Measurements from ENCODE around the gene SEC16A.

DNA sequence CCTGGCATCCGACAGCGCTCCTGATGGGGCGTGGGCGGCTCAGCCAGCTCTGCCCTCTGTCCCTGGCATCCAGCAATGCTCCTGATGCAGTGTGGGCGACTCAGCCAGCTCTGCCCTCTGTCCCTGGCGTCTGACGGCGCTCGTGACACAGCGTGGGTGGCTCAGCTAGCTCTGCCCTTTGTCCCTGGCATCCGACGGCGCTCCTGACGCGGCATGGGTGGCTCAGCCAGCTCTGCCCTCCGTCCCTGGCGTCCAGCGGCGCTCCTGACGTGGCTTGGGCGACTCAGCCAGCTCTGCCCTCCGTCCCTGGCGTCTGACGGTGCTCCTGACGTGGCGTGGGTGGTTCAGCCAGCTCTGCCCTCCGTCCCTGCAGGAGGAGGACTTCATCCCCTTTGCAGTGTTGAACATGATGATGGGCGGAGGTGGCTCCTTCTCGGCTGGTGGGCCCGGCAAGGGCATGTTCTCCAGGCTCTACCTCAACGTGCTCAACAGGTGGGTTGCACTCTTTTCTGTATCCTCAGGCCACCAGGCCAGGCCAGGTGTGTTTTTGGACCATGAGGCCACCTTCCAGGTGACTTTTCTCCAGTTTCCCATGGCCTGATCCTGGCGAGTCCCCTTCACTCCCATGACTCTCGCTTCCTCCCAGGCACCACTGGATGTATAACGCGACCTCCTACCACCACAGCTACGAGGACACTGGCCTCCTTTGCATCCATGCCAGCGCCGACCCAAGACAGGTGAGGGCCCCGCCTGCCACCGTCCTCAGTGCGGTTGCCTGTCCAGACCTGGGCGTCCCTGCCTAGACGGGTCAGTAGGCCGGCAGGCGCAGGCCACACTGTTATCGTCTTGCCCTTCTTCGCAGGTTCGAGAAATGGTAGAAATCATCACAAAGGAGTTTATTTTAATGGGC is 64.4 kb downstream of the SEC16A start:
- TF ChIP-seq, protein P1, sequence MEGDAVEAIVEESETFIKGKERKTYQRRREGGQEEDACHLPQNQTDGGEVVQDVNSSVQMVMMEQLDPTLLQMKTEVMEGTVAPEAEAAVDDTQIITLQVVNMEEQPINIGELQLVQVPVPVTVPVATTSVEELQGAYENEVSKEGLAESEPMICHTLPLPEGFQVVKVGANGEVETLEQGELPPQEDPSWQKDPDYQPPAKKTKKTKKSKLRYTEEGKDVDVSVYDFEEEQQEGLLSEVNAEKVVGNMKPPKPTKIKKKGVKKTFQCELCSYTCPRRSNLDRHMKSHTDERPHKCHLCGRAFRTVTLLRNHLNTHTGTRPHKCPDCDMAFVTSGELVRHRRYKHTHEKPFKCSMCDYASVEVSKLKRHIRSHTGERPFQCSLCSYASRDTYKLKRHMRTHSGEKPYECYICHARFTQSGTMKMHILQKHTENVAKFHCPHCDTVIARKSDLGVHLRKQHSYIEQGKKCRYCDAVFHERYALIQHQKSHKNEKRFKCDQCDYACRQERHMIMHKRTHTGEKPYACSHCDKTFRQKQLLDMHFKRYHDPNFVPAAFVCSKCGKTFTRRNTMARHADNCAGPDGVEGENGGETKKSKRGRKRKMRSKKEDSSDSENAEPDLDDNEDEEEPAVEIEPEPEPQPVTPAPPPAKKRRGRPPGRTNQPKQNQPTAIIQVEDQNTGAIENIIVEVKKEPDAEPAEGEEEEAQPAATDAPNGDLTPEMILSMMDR (IDR thresholded peaks at IDR 0.05; ENCODE audit: insufficient read depth, low read length): no peak
- TF ChIP-seq, protein P2, sequence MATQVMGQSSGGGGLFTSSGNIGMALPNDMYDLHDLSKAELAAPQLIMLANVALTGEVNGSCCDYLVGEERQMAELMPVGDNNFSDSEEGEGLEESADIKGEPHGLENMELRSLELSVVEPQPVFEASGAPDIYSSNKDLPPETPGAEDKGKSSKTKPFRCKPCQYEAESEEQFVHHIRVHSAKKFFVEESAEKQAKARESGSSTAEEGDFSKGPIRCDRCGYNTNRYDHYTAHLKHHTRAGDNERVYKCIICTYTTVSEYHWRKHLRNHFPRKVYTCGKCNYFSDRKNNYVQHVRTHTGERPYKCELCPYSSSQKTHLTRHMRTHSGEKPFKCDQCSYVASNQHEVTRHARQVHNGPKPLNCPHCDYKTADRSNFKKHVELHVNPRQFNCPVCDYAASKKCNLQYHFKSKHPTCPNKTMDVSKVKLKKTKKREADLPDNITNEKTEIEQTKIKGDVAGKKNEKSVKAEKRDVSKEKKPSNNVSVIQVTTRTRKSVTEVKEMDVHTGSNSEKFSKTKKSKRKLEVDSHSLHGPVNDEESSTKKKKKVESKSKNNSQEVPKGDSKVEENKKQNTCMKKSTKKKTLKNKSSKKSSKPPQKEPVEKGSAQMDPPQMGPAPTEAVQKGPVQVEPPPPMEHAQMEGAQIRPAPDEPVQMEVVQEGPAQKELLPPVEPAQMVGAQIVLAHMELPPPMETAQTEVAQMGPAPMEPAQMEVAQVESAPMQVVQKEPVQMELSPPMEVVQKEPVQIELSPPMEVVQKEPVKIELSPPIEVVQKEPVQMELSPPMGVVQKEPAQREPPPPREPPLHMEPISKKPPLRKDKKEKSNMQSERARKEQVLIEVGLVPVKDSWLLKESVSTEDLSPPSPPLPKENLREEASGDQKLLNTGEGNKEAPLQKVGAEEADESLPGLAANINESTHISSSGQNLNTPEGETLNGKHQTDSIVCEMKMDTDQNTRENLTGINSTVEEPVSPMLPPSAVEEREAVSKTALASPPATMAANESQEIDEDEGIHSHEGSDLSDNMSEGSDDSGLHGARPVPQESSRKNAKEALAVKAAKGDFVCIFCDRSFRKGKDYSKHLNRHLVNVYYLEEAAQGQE (IDR thresholded peaks at IDR 0.05; ENCODE audit: insufficient replicate concordance, low read depth): no peak
- TF ChIP-seq SPI1 (IDR thresholded peaks at IDR 0.05; ENCODE audit: borderline replicate concordance, low read depth) (no peak), POLR2AphosphoS5 (IDR thresholded peaks at IDR 0.05; ENCODE audit: low read depth) (no peak)
